SK-N-SH treated with all-trans-retinoic acid at 6 μM for 48 hours (cell line): ENCODE data around the gene PPM1H.

ENCODE experiments used
- CSDC2 ChIP-seq: fragments of 250-450 bp; sonication (Bioruptor Pico); IDR thresholded peaks from 2 replicates; pipeline ENCODE4 v1.5.0; 2020; ENCODE audit warnings: mild to moderate bottlenecking, moderate library complexity
- ESRRG ChIP-seq: fragments of 250-450 bp; sonication (Bioruptor Pico); IDR thresholded peaks from 2 replicates; pipeline ENCODE4 v1.6.1; 2021; ENCODE audit warnings: mild to moderate bottlenecking
- GLIS3 ChIP-seq: fragments of 250-450 bp; sonication (Bioruptor Pico); IDR thresholded peaks from 2 replicates; pipeline ENCODE4 v1.5.0; 2020; ENCODE audit warnings: mild to moderate bottlenecking, moderate library complexity
- RARB ChIP-seq: fragments of 250-450 bp; sonication (Bioruptor Pico); IDR thresholded peaks from 2 replicates; pipeline ENCODE4 v1.8.0; 2021; ENCODE audit warnings: mild to moderate bottlenecking, moderate library complexity
- TF ChIP-seq, protein P1 (sequence below): fragments of 250-450 bp; sonication (Bioruptor Pico); IDR thresholded peaks from 2 replicates; pipeline ENCODE4 v1.8.0; 2020; ENCODE audit warnings: mild to moderate bottlenecking, moderate library complexity, borderline replicate concordance

DNA sequence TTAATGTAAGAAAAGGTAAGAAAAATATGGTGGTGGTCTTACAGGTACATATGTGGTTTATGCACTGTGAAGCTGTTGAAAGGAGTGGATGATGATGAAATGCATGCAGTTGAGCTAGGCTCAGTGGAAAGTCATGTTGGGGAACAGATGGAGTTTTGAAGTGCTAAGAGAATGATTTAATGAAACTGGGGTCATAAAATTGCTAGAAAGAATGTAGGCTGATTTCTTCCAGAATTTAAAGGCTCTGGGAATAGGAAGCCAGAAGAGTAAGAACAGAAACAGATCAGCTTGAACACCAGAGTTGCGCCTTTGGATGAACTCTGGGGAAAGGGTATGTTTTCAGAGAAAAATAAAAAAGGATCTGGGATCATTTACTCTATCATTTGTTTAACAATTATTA is 321.9 kb downstream of the PPM1H start:
- TF ChIP-seq CSDC2 (CRISPR knock-in tag): no peak
- TF ChIP-seq ESRRG (CRISPR knock-in tag): no peak
- TF ChIP-seq GLIS3 (CRISPR knock-in tag): no peak
- TF ChIP-seq, protein P1, sequence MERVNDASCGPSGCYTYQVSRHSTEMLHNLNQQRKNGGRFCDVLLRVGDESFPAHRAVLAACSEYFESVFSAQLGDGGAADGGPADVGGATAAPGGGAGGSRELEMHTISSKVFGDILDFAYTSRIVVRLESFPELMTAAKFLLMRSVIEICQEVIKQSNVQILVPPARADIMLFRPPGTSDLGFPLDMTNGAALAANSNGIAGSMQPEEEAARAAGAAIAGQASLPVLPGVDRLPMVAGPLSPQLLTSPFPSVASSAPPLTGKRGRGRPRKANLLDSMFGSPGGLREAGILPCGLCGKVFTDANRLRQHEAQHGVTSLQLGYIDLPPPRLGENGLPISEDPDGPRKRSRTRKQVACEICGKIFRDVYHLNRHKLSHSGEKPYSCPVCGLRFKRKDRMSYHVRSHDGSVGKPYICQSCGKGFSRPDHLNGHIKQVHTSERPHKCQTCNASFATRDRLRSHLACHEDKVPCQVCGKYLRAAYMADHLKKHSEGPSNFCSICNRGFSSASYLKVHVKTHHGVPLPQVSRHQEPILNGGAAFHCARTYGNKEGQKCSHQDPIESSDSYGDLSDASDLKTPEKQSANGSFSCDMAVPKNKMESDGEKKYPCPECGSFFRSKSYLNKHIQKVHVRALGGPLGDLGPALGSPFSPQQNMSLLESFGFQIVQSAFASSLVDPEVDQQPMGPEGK (CRISPR knock-in tag): no peak
- TF ChIP-seq RARB (CRISPR knock-in tag): no peak
